Midbrain (tissue), 1 donor: ENCODE results near the gene TMEM150B.
"Not testable (repeated sequence)": the region's sequence is repeated elsewhere in the genome, so short reads cannot be mapped to it uniquely, and the experiment has no call there.

Experiments used
- DNase-seq: peaks from one replicate; lab custom pipeline; 2025; lab: John Stamatoyannopoulos, UW

TMEM150B gene

GRCh38 chr19:55339105-55339888 lies 14.2 kb upstream of the TMEM150B start, which contains the start of gene KMT5C:
Gene KMT5C, plus strand, starts transcription at chr19:55339876. Its CDS starts 2,061 bp downstream, at chr19:55341937.
- DNase-seq, result peak; percentile 100

DNA sequence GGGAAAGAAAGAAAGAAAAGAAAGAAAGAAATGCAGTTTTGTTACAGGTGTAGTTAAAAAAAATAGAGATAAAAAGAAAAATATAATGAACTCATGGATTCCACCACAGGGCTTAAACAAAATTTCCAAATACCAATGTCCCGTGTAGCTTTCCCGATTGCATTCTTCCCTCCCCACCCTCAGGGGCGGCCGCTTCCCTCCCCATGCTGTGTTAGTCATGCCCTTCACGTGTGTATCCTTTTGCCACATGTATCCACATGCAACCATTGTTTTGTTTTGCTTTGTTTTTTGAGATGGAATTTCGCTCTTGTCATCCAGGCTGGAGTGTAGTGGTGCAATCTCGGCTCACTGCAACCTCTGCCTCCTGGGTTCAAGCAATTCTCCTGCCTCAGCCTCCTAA lies 11.0 kb upstream of the TMEM150B start:
- DNase-seq, result no peak

DNA sequence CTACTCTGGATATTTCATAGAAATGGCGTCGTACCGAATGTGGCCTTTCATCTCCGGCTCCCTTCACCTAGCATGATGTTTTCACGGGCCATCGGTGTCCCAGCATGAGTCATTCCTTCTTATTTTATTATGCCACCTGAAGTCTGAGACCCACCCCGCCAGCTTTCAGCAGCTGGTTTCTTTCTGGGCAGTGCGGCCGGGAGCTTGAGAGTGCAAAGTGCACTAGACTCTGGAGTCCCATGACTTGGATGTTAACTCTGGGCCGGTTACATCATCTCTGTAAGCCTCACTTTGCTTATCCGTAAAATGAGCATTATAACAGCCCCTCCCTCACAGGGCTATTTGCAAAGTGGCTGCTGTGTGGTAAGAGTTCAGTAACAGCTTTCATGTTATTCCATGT lies 8.7 kb upstream of the TMEM150B start:
- no peak for DNase-seq

- not testable (repeated sequence) for DNase-seq
Measured at GRCh38 chr19:55329791-55330190, 4.7 kb upstream of the TMEM150B start.

DNA sequence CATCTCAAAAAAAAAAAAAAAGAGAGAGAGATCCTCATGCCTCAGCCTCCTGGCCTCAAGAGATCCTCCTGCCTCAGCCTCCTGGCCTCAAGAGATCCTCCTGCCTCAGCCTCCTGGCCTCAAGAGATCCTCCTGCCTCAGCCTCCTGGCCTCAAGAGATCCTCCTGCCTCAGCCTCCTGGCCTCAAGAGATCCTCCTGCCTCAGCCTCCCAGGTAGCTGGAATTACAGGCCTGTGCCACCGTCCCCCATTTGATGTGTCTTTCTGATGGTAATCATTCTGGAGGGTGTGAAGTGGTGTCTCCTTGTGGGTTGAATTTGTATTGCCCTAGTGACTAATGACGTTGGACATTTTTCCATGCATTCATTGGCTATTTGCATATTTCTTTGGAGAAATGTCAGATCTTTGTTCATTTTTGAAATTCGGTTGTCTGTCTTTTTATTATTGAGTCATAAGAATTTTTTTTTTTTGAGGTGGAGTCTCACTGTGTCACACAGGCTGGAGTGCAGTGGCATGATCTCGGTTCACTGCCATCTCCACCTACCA lies 3.7 kb upstream of the TMEM150B start:
- not testable (repeated sequence) for DNase-seq

- DNase-seq, result no peak
Measured at GRCh38 chr19:55324662-55325061, 479 bp downstream of the TMEM150B start.

DNA sequence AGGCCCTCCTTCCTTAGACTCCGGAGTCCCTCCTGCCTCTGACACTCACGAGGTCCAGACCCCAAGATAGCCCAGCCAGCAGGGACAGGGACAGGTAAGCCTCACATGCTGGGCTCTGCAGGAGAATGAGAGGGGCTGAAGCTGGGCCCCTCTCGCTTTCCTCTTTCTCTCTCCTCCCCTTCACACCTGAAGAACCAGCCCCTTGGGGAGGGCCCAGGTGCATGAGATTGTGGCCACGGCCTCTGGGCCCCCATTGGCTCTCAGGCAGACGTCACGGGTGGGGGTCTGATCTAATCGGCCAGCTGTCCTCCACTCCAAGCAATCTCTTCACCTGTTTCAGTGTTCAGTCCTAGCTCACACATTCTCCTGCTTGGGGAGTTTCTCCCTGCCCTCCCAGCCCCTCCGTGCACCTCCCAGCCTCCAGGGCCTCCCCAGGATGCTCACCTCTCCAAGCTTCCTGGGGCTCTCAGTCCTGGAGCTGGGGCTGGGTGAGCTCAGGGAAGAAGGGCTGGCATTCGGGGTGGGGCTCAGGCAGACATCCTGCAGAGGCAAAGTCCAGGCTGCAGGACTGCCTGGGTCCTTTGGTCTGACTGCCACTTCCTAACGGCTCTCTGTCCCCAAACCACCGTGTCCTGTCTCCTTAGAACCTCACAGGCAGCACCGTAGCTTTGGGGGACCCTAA lies 2.8 kb downstream of the TMEM150B start:
- no peak for DNase-seq

DNA sequence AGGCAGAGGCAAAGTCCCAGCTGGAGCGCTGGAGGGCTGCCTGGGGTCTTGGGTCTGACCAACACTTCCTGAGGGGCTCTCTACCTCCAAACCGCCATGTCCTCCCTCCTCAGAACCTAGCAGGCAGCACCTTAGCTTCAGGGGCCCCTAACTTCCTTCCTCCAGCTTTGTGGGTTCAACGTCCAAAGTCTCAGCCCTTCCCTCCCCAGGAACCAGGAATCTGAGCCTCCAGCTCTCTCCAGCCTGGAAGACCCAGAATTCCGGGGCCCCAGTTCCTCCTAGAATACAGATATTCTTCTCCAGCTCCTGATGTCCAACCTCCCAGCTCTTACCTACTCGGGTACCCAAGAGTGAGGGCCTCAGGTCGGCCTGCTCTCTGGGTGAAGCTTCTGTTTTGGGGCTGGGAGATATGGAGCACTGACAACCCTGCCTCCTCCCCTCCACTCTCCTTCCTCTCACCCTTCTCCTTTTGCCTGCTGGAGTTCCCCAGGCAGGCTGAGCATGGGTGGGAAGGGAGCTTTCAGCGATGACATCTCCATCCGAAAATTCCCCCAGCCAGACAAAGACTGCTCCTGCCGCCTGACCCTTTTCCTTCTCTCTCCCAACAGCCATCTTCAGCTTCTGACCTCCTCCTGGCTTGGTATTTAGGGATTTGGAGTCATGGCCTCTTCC lies 3.5 kb downstream of the TMEM150B start:
- no peak for DNase-seq

- DNase-seq, result no peak
Measured at GRCh38 chr19:55320844-55321419, 4.2 kb downstream of the TMEM150B start.

- DNase-seq, result no peak
Measured at GRCh38 chr19:55319785-55320184, 5.4 kb downstream of the TMEM150B start.

- DNase-seq, result no peak
Measured at GRCh38 chr19:55316646-55317045, 8.5 kb downstream of the TMEM150B start.

DNA sequence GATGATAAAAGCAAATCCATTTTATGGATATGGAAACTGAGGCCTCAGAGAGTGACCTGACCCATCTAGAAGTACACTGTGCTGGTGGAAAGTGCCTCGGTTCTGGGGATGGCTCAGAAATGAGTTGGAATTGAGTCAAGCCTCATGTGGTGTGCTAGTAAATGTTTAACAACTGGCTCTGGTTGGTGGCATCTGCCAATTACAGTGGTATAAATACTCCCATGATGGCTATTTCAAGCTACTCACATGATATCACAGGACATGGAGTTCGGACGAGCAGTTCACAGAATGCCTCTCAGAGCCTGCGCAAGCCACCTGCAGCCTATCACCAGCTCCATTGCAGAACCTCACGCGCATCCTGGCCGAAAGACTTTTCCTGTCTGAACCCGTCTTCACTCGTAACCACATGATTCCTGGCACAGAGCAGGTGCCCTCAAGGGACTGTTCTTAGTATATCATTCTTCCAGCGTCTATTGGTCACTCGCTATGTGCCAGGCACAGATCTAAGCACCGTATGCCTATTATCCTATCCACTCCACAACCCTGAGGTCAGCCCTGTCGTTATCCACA lies 9.1 kb downstream of the TMEM150B start:
- no peak for DNase-seq

DNA sequence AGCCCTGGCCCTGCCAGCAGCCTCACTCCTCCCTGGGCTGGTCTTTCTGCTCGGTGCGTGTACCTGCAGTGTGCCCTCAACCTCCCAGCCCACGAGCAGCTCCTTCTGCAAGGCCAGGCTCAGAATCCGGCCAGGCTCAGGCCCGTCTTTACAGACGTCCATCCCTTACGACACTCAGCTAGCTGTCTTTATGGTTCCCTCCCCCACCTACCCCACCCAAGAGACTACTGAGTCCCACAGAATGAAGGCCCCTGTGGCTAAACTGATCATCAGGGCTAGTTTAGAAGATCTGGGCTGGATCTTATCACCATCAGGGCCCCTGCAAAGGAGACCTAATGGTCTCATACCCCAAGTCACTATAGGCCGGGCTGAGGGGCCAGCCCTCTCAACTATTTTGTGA lies 10.7 kb downstream of the TMEM150B start:
- DNase-seq, result no peak

- DNase-seq, result no peak
Measured at GRCh38 chr19:55312621-55313512, 12.3 kb downstream of the TMEM150B start.

DNA sequence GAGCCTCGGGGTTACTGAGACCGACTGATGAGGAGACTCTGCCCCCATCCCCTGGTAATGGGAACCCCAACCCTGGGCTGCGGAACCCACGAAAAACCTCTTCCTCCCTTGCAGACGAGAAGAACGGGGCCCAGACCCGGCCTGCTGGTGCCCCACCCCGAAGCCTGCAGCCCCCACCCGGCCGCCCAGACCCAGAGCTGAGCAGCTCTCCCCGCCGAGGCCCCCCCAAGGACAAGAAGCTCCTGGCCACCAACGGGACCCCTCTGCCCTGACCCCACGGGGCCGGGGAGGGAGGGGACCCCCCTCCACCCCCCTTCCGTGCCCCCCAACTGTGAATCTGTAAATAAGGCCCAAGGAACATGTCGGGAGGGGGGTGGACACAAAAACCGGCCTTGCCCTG lies 13.3 kb downstream of the TMEM150B start:
- no peak for DNase-seq

GRCh38 chr19:55311397-55311796 lies 13.7 kb downstream of the TMEM150B start:
- no peak for DNase-seq

- DNase-seq, result no peak
Measured at GRCh38 chr19:55310498-55310897, 14.6 kb downstream of the TMEM150B start.

GRCh38 chr19:55309448-55309847 lies 15.7 kb downstream of the TMEM150B start:
- DNase-seq, result no peak

GRCh38 chr19:55308281-55308680 lies 16.9 kb downstream of the TMEM150B start:
- DNase-seq, result no peak

GRCh38 chr19:55306712-55307111 lies 18.4 kb downstream of the TMEM150B start:
- DNase-seq, result no peak
